ENCODE data around the gene BBC3.
A peak's percentile ranks its signal among the peaks of the same experiment; 100 is the strongest.
"Not testable (repeated sequence)": the region's sequence is repeated elsewhere in the genome, so short reads cannot be mapped to it uniquely, and the experiment has no call there.

Gene BBC3, protein sequence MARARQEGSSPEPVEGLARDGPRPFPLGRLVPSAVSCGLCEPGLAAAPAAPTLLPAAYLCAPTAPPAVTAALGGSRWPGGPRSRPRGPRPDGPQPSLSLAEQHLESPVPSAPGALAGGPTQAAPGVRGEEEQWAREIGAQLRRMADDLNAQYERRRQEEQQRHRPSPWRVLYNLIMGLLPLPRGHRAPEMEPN

DNA sequence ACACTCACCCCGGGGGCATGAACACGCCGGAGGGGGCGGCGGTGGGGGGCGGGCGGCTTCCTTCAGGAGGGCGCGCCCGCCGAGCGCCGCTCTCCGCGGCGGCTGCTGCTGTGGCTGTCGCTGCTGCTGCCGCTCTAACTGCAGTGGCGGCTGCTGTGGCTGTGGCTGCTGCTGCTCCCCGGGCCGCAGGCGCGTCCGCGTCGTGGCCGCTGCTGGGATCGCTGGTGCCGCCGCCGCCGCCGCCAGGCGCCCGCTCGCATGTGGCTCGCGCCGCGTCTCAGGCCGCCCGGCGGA lies at the start of gene BBC3:
BBC3 (minus strand) TSS at position 279 of the 294 bp plus-strand sequence. CDS start 2,768 bp downstream, outside the sequence.
- DNase-seq, result no peak

- peak; percentile 70 to 74 for DNase-seq
These were observed 49.3 kb upstream of the BBC3 start for GRCh38 chr19:47280183-47280797.

DNA sequence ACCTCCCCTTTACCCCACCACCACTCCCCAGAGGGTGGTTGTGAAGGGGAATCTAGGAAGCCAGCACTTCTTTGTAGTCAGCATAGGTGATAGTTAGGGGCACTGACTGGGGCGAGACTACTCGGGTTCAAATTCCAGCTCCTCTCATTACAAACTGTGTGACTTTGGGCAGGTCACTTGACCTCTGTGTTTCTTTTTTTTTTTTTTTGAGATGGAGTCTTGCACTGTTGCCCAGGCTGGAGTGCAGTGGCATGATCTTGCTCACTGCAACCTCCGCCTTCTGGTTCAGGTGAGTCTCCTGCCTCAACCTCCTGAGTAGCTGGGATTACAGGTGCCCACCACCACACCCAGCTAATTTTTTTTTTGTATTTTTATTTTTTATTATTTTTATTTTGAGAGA lies 45.5 kb upstream of the BBC3 start:
- DNase-seq, result not testable (repeated sequence)

GRCh38 chr19:47275791-47276461 lies 44.9 kb upstream of the BBC3 start:
- no peak for DNase-seq

DNA sequence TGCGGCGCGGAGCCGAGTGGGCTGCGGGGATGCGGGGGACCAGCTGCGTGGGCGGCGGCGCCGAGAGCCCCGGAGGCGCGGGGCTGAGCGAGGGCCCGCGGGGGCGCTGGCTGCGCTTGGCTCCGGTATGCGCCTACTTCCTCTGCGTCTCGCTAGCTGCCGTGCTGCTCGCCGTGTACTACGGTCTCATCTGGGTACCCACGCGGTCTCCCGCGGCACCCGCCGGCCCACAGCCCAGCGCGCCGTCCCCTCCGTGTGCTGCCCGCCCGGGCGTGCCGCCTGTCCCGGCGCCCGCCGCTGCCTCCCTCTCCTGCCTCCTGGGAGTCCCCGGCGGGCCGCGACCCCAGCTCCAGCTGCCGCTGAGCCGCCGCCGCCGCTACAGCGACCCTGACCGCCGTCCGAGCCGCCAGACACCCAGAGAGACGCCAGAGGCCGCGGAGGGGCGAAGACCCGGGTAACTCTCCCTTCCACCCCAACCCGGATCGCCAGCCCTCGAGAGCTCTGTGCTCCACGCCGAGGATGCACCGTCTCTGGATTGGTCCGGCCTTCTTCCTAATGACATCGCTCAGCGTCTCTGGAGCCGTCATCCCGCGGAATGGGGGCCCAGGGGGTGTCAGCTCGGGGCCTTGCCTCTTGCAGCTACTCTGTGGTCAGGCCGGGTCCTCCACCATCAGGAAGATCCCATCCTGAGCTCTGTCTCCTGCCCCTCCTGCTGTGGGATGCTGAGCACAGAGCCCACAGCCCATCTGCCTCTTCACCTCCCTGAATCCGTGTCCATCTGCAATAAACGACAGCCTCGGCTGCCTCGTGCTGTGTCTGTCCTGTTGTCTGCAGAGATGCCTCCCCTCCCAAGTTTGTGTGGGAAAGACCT lies 44.1 kb upstream of the BBC3 start:
- DNase-seq, result no peak

GRCh38 chr19:47274071-47274890 lies 43.3 kb upstream of the BBC3 start, which contains the start of gene INAFM1:
Gene INAFM1 (plus strand): TSS chr19:47274885. CDS start chr19:47274920, 35 bp downstream.
- peak; percentile 100 for DNase-seq

GRCh38 chr19:47273313-47274070 lies 42.5 kb upstream of the BBC3 start:
- peak; percentile 91 for DNase-seq

GRCh38 chr19:47272448-47273312 lies 41.7 kb upstream of the BBC3 start:
- no peak for DNase-seq

GRCh38 chr19:47271949-47272348 lies 41.0 kb upstream of the BBC3 start:
- no peak for DNase-seq

GRCh38 chr19:47270408-47270807 lies 39.4 kb upstream of the BBC3 start:
- no peak for DNase-seq

DNA sequence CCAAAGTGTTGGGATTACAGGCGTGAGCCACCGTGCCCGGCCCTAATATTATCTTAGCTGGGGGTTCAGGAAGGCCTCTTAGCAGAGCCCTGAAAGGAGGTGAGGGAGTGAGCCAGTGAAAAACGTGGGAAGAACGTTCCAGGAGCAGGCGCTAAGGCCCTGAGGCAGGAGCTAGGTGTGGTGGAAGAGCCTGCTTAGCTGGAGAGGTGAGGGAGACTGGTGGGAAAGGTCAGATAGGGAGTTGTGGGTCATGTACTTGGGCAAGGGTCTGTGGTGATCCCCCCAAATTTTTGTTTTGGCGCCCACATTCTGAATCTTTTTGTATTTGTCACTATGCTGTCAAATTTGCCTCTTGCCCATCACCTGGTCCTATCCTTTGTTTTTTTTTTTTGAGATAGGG lies 38.6 kb upstream of the BBC3 start:
- no peak for DNase-seq

GRCh38 chr19:47268028-47268427 lies 37.0 kb upstream of the BBC3 start:
- DNase-seq, result no peak

DNA sequence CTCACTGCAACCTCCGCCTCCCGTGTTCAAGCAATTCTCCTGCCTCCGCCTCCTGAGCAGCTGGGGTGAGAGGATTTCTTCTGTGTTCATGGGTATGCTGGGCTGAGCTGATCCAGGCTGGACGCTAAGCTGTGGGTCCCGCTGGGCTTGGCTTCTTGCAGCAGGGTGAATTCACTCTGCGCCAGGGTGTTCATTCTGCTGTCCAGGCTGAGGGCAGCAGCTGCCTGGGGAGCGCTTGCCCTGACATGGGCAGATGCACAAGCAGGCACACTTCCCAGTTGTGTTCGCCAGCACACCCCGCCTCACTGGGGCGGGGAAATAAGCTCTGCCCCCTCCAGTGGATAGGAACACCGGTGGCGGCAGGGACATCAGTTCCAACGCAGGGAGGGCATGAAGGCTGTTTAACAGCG lies 36.4 kb upstream of the BBC3 start:
- no peak for DNase-seq

DNA sequence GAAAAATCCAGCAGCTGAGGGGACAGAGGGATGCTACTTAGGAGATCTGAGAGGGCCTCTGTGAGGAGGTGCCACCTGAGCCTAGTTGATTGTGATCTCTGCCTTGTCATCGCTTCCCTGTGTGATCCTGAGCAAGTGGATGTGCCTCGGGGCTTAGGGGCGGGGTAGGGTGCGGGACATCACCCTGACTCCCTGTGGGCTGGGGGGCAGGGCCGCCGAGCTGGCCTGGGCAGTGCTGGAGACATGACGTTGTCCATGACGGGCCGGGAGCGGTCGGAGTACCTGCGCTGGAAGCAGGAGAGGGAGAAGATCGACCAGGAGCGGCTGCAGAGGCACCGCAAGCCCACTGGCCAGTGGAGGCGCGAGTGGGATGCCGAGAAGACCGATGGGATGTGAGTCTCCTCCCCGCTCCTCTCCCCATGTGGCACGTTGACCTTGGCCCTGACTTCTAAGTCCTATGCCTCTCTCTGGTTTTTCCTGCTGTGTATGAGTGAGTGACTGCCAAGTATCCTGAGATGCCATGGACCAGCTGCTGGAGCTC lies 35.5 kb upstream of the BBC3 start:
- no peak for DNase-seq

GRCh38 chr19:47264629-47265028 lies 33.6 kb upstream of the BBC3 start:
- DNase-seq, result no peak

DNA sequence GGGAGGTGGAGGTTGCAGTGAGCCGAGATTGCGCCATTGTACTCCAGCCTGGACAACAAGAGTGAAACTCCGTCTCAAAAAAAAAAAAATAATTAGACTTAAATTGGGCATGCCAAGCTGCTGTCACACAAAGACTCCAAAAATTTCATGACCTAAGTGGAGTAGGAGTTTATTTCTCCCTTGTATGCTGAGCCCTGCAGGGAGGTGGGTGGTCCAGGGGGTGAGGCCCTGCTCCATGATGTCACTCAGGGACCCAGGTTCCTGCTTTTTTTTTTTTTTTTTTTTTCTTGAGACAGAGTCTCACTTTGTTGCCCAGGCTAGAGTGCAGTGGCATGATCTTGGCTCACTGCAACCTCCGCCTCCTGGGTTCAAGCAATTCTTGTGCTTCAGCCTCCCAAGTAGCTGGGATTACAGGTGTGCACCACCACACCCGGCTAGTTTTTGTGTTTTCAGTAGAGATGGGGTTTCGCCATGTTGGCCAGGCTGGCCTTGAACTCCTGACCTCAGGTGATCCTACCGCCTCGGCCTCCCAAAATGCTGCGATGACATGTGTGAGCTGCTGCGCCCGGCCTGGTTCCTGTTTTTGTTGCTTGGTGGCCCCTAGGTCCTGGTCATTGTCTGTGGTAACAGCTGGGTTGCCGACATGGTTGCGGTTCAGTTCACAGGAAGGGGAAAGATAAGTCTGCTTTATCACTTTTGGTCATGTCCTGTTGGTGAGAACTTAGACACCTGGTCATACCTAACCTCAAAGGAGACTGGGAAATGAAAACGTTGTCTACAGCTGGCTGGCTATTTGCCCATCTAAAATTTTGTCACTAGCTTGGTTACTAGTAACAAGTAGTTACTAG lies 31.2 kb upstream of the BBC3 start:
- not testable (repeated sequence) for DNase-seq

GRCh38 chr19:47260476-47260875 lies 29.5 kb upstream of the BBC3 start:
- DNase-seq, result no peak

DNA sequence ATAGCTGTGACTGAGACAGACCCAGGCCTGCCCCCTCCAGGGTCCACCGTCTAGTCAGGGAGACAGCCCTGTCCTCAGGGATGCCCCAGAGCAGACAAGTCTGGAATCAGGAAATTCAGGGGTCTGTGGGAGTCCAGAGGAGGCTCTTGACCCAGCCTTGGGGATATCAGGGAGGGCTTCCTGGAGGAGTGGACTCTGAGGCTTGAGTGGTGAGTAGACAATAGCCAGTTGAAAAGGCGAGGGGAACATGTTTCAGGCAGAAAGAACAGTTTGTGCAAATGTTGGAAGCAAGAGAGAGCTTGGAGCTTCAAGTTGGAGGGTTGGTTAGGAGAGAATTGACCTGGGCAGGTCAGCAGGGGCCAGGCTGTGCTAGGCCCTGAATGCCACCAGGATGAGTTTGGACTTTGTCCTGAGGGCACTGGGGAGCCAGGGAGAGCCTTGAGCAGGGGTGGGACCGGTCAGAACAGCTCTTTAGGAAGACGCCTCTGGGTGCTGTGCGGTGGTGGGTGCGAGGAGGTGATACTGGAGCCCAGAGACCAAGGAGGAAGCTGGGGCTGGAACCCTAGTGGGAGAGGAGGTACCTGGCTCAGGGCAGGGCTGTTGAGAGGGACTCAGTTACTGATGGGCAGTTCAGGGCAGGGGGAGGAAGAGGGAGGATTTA lies 28.0 kb upstream of the BBC3 start:
- DNase-seq, result no peak

GRCh38 chr19:47258434-47258833 lies 27.4 kb upstream of the BBC3 start:
- DNase-seq, result no peak

Measured in stimulated activated CD4-positive, alpha-beta T cell treated with anti-CD3 and anti-CD28 coated beads, Interleukin-2, amount 100 ng/mL, for 24 hours (primary cell).